Activated CD4-positive, alpha-beta T cell treated with anti-CD3 and anti-CD28 coated beads for 4 hours (primary cell): ENCODE results near the gene LZTS2.

Source experiments
- DNase-seq, 2 donors: peaks; one replicate each; pipeline ENCODE4 v3.0.0-alpha.2; 2020

The LZTS2 gene

DNA sequence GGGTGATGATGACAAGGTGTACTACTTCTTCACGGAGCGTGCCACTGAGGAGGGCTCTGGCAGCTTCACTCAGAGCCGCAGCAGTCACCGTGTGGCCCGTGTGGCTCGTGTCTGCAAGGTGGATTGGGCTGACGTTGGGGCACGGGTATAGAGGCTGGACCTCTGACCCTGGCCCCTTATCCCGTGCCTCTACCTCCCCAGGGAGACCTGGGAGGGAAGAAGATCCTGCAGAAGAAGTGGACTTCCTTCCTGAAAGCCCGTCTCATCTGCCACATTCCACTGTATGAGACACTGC, 20.8 kb upstream of the LZTS2 start:
- DNase-seq, result no peak

DNA sequence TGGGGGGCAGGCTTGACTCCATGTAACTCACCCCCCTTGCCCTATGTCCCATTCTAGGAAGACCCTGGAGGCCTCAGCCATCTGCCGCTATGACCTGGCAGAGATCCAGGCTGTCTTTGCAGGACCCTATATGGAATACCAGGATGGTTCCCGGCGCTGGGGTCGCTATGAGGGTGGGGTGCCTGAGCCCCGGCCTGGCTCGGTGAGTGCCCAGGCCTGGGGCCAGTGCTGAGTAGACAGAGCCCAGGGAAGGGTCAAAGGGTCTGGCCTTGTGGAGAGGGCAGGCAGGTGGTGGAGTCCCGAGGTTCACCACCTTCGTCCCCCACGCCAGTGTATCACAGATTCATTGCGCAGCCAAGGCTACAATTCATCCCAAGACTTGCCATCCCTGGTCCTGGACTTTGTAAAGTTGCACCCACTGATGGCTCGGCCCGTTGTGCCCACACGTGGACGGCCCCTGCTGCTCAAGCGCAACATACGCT, 19.8 kb upstream of the LZTS2 start:
- DNase-seq, result no peak

DNA sequence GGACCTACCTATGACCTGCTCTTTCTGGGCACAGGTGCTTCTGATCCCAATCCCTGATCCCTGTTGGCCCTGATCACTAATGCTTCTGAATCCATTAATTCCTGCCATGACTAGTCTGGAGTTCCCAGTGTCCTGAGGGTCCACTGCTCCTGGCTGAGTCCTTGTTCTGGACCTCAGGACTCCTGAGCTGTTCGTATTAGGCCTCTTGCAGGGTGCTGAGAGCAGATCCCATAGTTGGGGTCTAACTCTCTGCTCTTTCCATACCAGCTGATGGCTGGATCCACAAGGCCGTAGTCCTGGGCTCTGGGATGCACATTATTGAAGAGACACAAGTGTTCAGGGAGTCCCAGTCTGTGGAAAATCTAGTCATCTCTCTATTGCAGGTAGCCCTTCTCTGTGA, 19.3 kb upstream of the LZTS2 start:
- no peak for DNase-seq

DNA sequence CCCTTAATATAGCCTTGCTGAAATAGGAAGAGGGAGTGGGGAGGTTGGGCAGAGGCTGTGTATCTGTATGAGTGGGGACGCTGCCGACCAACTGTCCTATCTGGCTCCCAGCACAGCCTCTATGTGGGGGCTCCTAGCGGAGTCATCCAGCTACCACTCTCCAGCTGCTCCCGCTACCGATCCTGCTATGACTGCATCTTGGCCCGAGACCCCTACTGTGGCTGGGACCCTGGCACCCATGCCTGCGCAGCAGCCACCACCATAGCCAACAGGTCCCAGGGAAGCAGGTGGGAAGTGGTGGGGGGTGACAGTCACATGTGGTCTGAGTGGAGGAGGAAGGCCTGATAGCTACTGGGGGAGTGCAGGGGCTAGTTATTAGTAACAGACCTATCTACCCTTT, 18.9 kb upstream of the LZTS2 start:
- no peak for DNase-seq

DNA sequence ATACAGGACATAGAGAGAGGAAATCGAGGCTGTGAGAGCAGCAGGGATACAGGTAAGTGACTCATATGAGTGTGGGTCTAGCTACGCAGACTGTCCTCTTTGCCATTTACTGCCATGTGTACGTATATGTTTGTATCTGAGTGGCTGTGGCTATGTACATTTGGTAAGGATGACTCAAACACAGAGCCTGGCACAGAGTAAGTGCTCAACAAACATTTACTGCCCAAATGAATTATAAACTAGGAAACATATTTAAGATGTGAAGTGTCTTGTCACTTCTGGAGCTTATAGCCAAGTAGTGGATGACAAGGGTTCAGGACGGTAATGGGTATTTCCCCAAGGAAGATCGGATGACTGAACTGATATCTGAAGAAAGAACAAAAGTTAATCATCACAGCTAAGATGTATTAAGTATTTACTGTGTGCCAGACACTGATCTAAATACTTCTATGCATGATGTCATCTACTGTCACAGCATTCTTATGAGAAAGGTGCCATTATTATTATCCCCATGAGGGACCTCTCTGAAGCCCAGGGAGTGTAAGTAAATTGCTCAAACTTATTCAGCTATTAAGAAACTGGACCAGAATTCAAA, 18.3 kb upstream of the LZTS2 start:
- DNase-seq, result no peak

DNA sequence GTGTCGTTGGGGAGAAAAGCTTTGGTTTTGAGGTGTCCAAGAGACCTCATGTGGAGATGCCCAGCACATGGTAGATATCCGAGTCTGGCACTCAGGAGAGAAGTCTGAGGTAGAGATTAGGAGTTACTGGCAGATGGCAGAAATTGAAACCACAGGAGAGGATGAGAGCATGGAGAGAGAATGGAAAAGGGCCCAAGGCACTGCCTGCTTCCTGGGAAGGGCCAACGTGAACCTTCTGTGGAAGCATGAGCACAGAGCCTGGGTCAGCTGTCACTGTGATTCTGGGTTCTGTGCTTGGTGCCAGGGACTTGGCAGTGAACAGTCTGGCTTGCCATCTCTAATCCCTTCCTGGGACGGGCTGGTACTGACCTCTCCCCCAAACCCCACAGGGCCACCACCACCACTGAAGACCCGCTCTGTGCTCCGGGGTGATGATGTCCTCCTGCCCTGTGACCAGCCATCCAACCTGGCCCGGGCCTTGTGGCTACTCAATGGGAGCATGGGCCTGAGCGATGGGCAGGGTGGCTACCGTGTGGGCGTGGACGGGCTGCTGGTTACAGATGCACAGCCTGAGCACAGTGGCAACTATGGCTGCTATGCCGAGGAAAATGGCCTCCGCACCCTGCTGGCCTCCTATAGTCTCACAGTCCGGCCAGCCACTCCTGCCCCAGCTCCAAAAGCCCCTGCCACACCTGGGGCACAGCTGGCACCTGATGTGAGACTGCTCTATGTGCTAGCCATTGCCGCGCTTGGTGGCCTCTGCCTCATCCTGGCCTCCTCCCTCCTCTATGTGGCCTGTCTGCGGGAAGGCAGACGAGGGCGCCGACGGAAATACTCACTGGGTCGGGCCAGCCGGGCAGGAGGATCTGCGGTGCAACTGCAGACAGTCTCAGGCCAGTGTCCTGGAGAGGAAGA, 16.4 kb upstream of the LZTS2 start:
- no peak for DNase-seq

DNA sequence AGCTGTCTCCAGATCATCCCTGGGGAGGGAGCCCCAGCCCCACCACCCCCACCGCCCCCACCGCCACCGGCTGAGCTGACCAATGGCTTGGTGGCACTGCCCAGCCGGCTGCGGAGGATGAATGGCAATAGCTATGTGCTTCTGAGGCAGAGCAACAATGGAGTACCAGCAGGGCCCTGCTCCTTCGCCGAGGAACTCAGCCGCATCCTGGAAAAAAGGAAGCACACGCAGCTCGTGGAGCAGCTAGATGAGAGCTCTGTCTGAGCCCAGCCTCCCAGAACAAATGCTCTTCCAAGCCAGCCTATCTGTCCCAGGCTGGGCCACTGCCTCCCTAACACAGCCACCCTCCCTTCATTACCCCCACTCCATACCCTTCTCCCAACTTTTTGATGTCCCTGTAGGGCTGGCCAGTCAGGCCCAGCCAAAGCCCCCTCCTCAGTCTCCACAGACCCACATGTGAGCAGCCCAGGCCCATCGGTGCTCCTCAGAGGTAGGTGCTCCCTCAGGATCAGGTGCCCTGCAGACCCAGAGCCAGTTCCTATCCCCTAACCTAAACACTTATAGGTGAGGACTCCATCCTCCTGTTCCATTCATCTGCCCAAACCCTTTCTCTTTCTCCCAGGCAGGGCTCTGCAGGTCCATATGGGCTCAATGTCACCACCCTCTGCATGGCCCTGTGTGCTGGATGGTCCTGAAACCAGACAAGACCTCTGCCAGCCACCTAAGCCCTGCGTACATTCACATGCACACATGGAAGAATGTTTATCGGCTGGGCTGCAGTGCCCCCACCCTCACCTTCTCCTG, 15.5 kb upstream of the LZTS2 start:
- DNase-seq, result no peak

DNA sequence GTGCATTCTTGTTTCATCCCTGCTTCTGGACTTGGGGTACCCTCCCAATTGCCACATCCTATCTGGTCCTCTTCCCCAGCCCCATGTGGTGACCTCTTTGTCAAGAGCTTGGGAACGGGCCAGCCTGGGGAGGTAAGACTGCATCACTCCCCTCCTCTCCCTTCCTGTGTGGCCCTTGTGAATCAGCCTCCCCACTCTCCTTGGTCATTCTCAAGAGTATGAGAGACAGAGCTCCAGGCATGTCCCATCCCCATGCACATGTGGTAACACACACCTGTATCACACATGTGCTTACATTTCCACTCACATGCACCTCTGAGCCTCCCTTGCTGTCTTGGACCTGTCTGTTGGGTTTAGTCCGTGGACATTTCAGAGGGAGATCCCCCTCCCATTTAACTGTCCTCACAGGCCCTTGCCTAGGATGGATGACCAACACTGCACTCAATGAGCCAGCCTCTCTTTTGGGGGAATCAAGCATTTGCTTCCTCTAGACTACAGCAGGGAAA, 14.9 kb upstream of the LZTS2 start:
- DNase-seq, result no peak

DNA sequence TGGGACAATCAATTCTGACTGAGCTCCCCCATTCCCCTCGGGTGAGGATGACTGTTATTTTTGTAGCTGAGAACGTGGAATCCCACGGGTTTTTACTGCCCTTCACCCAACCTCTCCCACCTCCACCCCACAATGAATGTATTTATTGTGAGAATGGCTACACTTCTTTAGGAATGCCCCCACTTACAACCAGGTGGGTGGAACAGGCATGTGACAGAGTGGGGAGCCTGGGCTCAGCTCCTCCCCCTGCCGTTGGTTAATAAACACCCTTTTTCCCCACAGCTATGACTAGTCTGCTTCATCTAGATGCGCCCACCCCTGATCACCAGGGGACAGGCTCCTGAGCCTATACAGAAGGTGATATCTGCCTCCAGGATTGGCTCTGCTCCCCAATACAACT, 14.3 kb upstream of the LZTS2 start:
- no peak for DNase-seq

DNA sequence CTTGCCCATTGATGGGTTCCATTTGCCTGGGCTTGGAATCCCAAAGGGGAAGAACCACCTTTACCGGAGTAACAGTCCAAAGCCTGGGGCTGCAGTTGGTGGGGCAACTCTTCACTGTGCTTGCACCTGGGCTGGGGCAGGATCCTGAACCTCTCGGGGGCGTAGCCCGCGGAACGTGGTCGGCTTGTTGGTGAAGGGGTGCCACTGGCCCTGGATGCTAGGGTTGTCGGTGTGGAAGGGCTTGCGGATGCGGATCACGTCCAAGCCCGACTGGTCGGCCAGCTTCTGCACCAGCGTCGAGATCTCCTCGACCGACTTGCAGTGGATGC, 13.0 kb upstream of the LZTS2 start:
- no peak for DNase-seq

DNA sequence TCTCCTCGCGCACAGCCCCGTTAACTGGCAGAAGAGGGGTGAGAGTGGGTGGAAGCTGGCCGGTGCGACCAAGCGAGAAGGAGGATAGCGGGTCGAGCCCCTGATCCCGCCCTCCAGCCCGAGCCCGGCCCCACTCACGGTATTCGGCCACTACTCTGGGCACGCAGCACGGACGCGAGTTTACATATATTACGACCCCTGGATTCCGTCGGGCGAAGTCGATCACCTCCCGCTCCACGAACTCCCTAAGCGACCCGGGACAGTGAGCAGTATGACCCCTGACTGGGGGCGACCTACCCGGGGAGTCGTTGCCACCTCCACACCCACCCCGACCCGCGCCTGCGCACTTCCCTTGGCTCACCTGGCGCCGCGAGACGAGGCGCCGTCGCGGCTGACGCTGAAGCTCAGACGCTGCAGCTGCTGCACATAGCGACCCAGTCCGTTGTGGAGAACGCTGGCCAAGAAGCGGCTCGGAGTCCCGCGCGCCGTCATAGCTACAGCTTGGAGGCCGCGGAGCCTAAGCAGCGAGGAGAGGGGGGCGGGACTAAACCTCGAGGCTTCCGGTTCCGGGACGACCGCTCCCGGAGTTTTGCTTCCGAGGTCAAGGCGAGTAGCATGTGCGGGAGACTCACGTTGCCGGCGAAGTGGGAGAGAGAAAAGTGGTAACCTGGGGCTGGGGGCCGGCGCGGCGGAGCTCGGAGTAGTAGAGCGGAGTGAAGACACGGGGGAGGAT, 12.5 kb upstream of the LZTS2 start, which contains the start of the genes MRPL43 and TWNK:
Gene MRPL43 (minus strand): TSS at position 546 of the 733 bp plus-strand sequence. CDS start 54 bp downstream, at position 492.
Gene TWNK (plus strand): TSS at position 592 of the 733 bp plus-strand sequence. CDS start 668 bp downstream, outside the sequence.
- DNase-seq, result peak; percentile 84 to 85

DNA sequence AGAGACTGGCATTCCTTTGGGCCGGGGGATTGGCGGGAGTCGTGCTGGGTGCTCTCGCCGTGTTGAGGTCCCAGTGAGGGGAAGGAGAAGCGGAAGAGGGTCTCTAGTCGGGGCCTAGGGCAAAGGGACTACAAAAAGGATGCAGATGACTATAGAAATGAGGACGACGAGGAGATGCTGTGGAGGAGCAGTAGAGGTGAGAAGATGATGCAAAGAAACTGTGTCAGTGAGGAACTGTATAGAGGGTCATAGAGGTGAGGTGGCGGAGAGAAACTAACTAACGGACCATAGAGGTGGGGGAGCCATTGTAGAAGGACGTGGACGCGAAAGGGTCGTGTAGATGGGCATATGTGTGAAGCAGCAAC, 11.9 kb upstream of the LZTS2 start:
- DNase-seq, result no peak

DNA sequence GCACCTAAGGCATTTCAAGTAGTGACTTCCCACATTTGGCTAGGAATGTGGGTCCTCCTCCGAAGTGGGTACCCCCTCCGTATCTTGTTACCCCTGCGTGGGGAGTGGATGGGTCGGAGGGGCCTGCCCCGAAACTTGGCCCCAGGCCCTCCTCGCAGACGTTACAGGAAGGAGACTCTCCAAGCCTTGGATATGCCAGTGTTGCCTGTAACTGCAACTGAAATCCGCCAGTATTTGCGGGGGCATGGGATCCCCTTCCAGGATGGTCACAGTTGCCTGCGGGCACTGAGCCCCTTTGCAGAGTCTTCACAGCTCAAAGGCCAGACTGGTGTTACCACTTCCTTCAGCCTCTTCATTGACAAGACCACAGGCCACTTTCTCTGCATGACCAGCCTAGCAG, 11.4 kb upstream of the LZTS2 start:
- no peak for DNase-seq

DNA sequence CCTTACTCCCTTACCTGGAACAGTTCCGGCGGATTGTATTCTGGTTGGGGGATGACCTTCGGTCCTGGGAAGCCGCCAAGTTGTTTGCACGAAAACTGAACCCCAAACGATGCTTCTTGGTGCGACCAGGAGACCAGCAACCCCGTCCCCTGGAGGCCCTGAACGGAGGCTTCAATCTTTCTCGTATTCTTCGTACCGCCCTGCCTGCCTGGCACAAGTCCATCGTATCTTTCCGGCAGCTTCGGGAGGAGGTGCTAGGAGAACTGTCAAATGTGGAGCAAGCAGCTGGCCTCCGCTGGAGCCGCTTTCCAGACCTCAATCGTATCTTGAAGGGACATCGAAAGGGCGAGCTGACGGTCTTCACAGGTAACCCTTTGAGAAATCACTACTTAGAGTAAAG, 10.5 kb upstream of the LZTS2 start:
- no peak for DNase-seq

DNA sequence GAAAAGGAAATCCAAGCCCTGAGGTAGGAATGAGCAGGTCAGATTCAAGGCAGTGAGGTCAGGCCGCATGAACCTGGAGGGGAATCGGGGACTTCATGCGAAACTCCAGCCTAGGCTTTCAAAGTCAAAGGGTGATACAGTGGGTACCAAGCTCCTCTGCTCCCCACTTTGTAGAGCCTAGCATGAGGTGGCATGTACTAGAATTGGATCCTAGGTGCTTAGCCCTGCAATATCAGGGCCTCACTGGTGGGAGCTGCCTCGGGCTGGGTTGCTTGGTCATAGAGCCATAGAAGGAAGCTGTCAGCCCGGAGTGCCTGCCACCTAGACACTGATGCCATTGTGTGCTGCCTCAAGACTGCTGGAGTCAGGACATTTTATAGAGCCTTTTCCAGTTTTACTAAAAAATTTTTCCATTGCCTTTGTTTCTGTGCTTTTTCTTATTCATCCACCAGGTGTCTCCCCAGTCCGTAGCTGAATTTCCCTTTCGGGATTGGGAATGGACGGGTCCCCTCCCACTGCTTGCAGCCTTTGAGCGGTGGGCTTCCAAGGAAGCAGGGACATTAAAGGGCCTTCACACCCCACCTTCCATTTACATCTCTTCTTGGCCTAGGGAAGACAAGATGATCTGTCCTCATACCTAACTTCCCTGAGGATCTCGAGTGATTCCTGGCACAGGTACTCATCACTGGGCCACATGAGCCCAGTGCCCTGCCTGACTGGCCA, 5.5 kb upstream of the LZTS2 start:
- DNase-seq, result no peak

DNA sequence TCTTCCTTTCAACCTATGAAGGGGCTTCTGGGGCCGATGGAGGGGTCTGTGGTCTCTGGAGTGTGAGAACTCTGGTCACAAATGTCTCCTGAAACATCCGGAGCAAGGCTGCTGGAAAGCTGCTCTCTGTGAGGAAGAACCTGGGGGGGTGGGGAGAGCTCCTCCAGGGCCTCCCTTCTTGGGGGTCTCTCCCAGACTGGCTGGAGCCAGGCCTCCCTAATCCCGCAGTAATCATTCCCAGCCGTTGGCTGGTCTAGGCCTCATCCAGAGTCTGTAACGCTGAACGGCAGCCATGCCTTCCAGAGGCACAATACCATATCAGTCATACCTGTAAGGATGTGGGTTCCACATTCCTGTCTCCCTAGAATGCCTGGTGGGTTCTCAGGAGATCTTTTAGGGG, 4.4 kb upstream of the LZTS2 start:
- no peak for DNase-seq

DNA sequence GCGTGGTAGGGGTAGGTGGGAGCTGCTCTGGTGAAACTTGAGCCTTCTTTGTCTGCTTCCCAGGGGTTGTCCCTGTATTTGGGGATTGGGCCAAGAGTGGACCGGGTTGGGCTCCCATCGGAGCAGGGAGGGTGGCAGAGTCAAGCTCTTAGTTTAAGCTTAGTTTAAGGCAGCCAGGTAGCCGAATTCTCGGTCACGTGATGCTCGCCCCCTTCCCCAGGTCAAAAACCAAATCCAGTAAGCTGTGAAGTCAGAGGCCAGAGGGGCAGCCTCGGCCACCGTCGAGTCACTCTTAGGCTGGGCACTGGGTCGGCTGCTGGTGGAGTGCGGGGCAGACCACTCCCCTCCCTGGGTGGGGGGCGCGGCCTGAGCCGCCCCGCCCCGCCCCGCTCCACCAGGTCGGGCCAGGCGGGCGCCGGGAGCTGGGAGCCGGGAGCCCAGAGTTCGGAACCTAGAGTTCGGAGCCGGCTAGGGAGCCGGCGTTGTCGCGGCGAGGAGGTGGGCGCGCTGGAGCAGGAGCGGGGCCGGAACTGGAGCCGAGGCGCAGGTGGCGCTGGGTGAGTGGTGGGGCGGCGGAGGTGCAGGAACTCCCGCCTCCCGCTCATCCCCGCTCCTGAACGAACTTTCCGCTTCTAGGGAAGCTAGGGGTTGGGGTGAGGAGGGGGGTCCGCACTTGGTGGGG, 2.8 kb upstream of the LZTS2 start:
- DNase-seq, result peak in 1 of 2 donors; percentile 37

DNA sequence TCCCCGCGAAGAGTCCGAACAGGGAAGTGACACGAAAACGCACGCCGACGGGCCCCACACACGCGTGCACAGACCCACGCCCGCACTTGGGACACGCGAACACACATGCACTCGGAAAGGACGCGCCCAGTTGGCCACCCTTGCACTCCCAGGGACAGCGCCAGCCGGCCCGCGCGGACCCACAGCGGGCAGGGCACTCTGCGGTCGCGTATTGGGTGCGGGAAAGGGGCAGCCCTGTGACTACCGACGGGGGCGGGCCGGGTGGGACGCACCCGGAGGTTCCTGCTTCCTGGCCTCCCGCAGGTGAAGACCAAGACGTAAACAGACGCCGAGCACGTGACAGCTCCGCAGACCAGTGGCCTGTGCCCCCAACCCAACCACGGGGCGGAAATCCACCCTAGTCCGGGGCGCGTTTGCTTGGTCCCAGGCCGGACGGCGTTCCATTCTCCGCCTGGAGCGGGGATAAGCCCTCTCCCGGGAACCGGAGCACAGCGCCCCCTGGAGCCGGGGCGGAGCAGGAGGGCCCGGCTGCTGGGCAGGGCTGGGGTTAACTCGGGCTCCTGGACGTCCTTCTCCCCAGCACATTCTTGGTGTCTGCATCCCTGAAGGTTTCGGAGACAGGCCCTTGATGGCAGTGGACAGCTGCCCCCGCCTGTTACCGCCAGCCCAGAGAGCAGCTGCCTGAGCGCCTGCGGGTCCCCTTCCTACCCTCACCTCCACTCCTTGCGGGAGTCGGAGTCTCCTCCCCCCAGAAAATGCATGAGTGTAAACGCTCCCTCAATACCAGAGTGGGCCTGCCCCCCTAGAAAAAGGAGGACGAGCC, 2.0 kb upstream of the LZTS2 start:
- DNase-seq, result peak; percentile 69

DNA sequence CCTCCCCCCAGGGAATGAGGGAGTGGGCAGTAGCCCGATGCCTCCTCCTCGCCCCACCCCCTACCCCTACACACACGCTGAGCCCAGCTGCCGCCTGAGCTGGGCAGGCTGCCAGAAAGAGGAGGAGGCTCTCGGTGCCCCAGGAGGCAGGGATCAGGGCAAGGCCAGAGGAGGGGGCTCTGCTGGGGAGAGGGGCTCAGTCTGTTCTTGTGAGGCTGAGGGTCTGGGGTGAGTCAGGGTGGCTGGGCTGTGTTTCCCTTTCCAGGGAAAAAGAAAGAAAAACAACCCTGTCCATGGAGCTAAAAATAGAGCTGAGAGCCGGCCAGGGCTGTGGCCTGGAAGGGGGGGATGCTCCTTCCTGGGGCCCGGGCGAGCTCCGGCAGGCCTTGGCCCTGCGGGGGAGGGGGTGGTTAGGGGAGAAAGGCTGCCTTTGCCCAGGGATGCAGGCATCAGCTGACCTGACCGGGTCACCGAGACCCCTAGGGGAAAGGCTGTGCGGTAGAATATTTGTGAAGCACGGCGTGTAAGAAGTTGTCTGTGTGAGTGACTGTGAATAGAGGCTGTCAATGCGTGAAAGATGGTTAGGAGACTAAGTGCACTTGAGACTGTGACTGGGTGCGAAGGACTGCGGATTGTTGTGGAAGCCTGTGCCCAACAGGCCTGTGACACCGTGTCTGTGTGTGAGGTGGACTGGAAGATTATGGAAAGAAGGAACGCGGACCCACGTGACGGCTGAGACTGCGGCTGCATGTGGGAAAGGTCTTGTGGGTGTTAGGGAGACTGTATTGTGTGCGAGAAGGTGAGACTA, 1.2 kb upstream of the LZTS2 start:
- DNase-seq, result peak; percentile 66 to 72
